ENCODE data around the gene GNB1L.
"Not testable (repeated sequence)": the region's sequence is repeated elsewhere in the genome, so short reads cannot be mapped to it uniquely, and the experiment has no call there.

Gene GNB1L

DNA sequence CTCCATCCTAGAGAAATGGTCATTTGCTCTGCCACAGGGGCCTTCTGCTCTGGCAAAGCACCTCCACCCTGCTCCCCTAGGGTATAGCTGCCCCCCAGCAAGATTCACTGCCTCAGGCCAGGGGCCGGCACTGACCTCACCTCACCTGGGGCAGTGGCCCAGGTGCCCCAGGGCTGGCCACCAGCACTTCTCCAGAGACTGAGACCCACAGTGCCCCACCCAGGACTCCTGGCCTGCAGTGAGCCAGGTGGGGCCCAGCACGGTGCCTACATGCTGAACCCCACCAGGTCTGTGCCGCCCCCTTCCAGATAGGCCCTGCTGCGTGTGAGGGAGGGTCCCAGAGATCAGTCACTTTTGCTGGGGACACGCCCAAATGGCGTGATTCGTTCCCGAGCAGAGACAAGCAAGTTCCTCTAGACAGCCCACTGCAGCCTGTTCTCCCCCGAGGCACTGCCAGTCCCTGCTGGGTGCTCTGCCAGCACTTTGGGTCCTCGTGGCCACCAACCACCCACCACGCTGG, 10.8 kb downstream of the GNB1L start:
- DNase-seq (ENCODE audit: low read depth in 2 of 2), result no peak

DNA sequence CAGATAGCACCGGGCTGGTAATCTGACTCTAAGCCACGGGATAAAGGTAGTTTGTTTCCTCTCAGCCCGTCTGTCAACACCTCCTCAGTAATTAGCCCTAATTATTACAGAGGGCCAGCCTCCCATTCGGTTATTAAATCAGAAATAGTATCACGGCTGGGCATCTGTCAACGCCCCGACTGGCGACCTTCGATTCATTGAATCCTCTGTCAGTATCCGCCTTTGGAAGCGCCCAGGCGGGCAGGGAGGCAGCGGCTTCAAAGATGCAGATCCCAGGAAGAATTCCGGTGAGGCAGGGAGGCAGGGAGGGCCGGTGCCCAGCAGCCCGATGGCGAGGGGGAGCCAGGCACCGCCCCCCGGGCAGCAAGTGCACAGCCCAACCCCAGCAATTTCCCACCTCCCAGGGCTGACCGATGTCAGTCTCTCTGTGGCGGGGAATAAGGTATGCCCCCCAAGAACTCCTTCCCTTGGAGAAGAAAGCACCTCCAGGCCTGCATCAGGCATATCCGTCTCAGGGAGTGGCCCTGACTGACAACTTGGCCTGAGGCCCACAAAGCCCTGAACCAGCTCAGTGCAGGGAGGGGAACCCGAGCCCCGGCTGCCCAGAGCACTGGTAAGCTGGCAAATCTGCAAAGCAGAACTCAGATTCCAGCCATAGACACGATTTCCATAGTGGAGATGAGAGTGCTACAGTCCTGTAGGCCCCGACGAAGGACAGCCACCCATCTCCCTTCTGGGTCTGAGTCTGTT, 11.4 kb downstream of the GNB1L start:
- no peak for DNase-seq (ENCODE audit: low read depth in 2 of 2)

- DNase-seq (ENCODE audit: low read depth in 2 of 2), result no peak
These were observed 12.1 kb downstream of the GNB1L start for GRCh38 chr22:19842393-19843106.

GRCh38 chr22:19841641-19842392, 12.9 kb downstream of the GNB1L start:
- no peak for DNase-seq (ENCODE audit: low read depth in 2 of 2)

DNA sequence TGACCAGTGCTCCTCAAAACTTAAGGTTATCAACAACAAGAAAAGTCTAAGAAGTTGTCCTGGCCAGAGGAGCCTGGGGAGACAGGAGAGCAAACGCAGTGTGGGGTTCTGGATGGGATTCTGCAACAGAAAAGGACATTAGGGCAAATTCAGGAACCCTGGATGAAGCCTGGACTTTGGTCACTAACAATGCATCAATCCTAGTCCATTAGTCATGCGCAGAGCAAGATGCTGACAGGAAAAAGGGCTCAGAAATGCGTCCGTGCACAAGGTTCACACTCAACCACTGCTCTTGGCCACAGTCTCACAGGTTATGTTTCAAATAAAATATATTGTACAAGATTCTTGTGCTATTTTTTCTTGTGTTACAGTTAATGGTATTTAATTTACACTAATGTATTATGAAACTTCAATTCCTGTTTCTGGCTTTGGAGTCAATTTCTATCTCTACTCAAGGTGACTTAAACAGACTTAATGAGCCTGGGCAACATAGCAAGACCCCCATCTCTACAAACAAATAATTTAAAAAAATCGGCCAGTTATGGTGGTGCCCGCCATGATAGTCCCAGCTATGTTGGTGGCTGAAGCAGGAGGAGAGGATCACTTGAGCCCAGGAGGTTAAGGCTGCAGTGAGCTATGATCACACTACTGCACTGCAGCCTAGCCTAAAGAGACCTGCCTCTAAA, 13.6 kb downstream of the GNB1L start:
- no peak for DNase-seq (ENCODE audit: low read depth in 2 of 2)

- no peak for DNase-seq (ENCODE audit: low read depth in 2 of 2)
These were observed 14.6 kb downstream of the GNB1L start for GRCh38 chr22:19840059-19840458.

DNA sequence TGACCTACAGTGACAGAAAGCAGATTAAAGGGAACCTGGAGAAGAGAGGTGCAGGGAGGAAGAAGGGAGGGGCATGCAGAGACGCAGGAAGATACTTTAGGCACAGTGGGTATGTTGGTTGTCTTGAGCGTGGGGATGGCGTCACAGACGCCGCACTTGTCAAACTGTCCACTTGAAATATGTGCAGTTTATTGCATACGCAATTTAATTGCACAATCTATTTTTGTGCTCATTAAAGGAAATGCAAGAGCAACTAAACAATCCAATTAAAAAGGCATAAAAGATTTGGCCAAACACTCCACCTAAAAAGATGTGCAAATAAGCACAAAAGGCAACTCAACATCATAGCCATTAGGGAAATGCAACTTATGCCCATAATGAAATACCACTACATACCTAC, 16.8 kb downstream of the GNB1L start:
- DNase-seq (ENCODE audit: low read depth in 2 of 2), result no peak

DNA sequence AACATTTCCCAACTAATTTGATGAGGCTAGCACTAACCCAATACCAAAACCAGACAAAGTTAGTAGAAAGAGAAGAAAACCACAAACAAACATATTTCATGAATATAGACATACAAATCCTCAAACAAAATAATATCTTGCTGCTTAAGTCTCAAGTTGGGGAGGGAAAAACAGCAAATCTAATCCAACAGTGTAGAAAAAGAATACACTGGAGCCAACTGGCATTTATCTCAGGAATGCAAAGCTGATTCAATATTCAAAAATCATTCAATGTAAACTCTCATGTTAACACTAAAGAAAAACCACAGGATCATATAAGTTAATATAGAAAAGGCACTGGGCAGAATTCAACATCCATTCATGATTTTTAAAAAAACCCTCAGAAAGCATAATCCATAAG, 18.2 kb downstream of the GNB1L start:
- DNase-seq (ENCODE audit: low read depth in 2 of 2), result no peak

DNA sequence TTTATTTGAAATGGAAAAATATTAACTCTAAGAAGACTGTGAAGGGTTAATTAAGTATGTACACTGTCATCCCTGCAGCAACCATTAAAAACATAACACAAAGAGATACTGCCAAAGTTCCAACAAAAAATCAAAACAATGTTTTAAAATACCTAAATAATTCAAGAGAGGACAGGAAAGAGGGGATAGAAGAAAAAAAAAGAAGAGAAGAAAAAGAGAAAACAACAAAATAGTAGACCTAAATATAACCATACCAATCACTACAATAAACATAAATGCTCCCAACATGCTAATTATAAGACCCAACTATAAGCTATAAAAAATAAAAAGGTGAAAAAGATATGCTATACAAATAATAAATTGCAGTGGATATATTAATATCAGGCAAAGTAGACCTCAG, 20.1 kb downstream of the GNB1L start:
- DNase-seq (ENCODE audit: low read depth in 2 of 2), result no peak

DNA sequence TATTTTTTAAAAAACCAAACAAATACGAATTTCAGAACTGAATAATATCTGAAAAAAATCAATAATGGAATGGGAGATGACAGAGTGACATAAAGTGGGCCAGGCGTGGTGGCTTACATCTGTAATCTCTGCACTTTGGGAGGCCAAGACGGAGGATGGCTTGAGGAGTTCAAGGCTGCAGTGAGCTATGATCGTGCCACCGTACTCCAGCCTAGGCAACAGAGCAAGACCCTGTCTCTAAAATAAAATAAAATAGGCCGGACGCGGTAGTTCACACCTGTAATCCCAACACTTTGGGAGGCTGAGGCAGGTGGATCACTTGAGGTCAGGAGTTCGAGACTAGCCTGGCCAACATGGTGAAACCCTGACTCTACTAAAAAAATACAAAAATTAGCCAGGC, 21.3 kb downstream of the GNB1L start:
- DNase-seq (ENCODE audit: low read depth in 2 of 2), result not testable (repeated sequence)

GRCh38 chr22:19832476-19833108, 22.1 kb downstream of the GNB1L start:
- DNase-seq (ENCODE audit: low read depth in 2 of 2), result no peak

DNA sequence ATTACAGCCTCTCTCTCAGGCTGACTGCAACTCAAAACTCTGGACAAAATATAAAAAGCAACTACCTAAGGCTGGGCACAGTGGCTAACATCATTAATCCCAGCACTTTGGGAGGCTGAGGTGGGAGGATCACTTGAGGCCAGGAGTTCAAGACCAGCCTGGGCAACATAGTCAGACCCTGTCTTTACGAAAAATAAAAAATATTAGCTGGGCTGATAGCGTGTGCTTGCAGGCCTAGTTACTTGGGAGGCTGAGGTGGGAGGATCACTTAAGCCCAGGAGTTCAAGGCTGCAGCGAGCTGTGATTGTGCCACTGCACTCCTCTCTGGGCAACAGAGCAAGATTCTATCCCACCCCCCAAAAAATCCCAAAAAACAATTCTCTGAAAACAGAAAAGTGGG, 22.7 kb downstream of the GNB1L start:
- not testable (repeated sequence) for DNase-seq (ENCODE audit: low read depth in 2 of 2)

- no peak for DNase-seq (ENCODE audit: low read depth in 2 of 2)
These were observed 23.7 kb downstream of the GNB1L start for GRCh38 chr22:19831016-19831415.

GRCh38 chr22:19828035-19828401, 26.7 kb downstream of the GNB1L start:
- no peak for DNase-seq (ENCODE audit: low read depth in 2 of 2)

GRCh38 chr22:19827341-19828034, 27.2 kb downstream of the GNB1L start:
- no peak for DNase-seq (ENCODE audit: low read depth in 2 of 2)

DNA sequence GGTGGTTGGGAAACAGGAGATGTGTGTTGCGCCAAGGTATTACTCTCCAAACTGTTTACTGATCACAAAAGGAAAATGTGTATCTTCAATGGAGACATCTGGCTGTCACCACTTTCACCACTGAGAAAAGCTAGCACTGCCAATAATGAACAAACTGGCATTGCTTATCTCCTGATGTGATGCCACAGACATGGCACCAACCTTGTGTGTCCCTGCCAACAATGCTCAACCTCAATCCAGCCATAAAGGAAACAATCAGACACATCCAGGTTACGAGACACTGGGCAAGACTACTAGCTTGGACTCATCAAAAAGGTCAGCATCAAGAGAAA, 28.1 kb downstream of the GNB1L start:
- DNase-seq (ENCODE audit: low read depth in 2 of 2), result no peak

DNA sequence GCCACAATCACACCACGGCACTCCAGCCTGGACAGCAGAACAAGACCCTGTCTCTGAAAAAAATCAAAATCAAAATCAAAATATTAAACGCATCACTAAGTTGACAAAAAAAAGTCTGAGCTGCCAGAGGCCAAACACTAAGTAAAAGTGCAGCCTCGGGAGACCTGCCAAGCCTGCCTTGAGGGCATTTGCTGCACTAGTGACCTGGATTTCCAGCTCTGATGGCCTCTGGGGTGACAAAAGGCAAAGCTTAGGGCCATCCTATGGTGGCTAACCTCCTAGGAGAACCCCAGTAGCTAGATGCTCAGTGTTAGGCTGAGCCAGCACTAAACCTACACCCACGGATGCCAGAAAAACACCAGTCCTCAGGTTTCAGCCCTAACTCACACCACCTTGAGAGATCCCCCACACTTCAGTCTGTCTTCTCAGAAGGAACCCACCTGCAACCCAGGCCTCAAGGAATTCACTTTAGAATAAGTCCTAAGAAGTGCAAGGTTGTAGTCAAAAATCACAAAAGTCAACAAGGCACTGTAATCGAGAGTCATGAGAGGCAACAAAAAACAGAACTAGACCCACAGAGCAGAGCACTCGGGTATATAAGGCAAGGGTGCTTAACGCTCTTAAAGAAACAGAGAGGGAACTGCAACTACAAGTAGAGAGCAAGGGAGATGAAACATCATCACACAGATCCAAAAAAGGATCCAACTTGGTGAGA, 28.6 kb downstream of the GNB1L start:
- DNase-seq (ENCODE audit: low read depth in 2 of 2), result no peak

- no peak for DNase-seq (ENCODE audit: low read depth in 2 of 2)
These were observed 29.7 kb downstream of the GNB1L start for GRCh38 chr22:19824926-19825339.

DNA sequence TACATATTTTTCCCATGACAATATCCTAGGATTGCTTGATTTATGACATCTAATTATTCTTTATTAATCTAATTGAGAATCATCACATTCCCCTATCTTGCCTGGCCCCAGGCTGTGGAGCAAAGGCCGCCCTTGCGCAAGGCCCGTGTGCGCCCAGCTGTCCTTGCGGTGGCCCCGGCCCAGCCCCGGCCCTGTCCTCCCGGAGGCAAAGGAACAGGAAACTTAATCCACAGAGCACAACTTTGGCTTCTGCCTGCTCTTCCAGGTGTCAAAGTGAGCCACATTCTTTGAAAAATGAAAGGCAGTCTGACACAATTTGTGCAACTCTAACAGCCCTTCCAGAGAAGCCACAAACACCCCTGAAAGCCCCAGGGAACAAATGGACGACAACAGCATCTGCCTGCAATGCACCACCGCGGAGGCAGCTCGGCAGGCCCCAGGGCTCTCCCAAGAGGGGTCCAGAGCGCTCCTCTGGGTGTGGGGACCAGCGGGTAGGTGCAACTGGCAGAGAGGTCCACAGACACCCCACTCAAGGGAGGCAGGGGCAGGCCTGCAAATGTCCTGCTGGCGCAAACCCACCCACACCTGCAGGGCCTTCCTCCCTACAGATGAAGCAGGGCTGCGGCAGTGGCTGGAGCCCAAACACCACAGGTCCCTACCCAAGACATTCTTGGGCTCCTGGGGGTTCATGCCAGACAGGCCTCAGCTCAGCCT, 30.3 kb downstream of the GNB1L start:
- DNase-seq (ENCODE audit: low read depth in 2 of 2), result no peak

DNA sequence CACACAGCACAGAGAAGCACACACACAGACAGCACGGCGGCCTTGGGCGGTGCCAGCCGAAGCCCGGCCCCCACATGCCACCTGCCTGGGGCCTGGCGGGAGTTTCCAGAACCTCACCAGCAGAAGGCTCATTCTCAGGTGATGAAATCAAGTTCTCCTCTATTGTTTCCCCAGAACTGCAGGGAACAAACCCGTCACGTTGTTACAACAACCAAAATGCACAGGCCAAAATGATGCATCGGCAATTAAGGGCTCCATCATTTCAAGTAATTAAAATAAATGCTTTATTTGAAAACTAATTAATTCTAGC, 30.8 kb downstream of the GNB1L start:
- DNase-seq (ENCODE audit: low read depth in 2 of 2), result no peak

All from activated CD8-positive, alpha-beta memory T cell treated with anti-CD3 and anti-CD28 coated beads for 4 hours (primary cell).